WI38 (cell line): ENCODE measurements around the gene MED15.

Experiments used
- H3K4me3 ChIP-seq: 2 replicates; pipeline ENCODE4 v1.5.1; 2011; ENCODE audit warnings: low read depth, mild to moderate bottlenecking, control low read depth, low read length
- CTCF ChIP-seq: IDR thresholded peaks from 2 replicates; pipeline ENCODE4 v1.5.1; 2012; ENCODE audit warnings: low read depth, mild to moderate bottlenecking, control low read depth, low read length

Gene MED15

GRCh38 chr22:20486229-20486628 is 21.2 kb upstream of the MED15 start:
- no peak overlapping the region for H3K4me3 ChIP-seq
- no peak for TF ChIP-seq CTCF

GRCh38 chr22:20487715-20488114 is 19.7 kb upstream of the MED15 start:
- TF ChIP-seq CTCF = no peak
- no peak overlapping the region for H3K4me3 ChIP-seq

GRCh38 chr22:20488946-20489345 is 18.5 kb upstream of the MED15 start:
- H3K4me3 ChIP-seq = no peak overlapping the region
- TF ChIP-seq CTCF = no peak

GRCh38 chr22:20490183-20490940 is 17.0 kb upstream of the MED15 start:
- no peak for TF ChIP-seq CTCF
- H3K4me3 ChIP-seq = no peak overlapping the region

- H3K4me3 ChIP-seq = no peak overlapping the region
- no peak for TF ChIP-seq CTCF
Observed at GRCh38 chr22:20490941-20491307, 16.5 kb upstream of the MED15 start.

- TF ChIP-seq CTCF = no peak
- no peak overlapping the region for H3K4me3 ChIP-seq
Observed at GRCh38 chr22:20491346-20491745, 16.1 kb upstream of the MED15 start.

GRCh38 chr22:20494978-20495860 is 12.2 kb upstream of the MED15 start, which contains the start of gene KLHL22:
Gene KLHL22 (minus strand): TSS chr22:20495795. CDS start chr22:20489211, 6,584 bp downstream.
- peak within 1 kb of the TSS; percentile 74 for H3K4me3 ChIP-seq
- TF ChIP-seq CTCF = no peak
